HG02938 (cell line): Measurements from ENCODE around the gene OPHN1.
A peak's percentile ranks its signal among the peaks of the same experiment; 100 is the strongest.

ENCODE experiments used
- ATAC-seq: cut with Tn5 transposase; IDR thresholded peaks from one replicate; pipeline ENCODE4 v1.9.1; 2021; ENCODE audit warnings: mild to moderate bottlenecking, moderate library complexity; ENCODE audit not compliant: unreplicated experiment

OPHN1 gene

DNA sequence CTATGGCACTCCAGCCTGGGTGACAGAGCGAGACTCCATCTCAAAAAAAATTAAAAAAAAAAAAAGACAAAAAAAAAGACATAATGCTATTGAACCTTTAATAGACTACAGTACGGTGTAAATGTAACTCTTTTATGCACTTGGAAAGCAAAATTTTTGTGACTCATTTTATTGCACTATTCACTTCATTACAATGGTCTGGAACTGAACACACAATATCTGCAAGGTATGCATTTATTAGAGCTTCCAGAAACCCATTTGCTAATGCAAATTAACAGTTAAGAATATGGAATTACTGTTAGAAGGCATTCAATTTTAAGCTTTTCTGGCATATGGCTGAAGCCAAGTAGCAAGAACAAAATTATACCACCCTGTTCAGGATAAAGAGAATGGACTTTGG, 176.3 kb downstream of the OPHN1 start:
- no peak for ATAC-seq

- no peak for ATAC-seq
Observed at GRCh38 chrX:68254738-68255645, 178.3 kb downstream of the OPHN1 start.

- ATAC-seq: no peak
Observed at GRCh38 chrX:68252664-68253063, 180.6 kb downstream of the OPHN1 start.

- ATAC-seq: no peak
Observed at GRCh38 chrX:68249903-68250302, 183.4 kb downstream of the OPHN1 start.

DNA sequence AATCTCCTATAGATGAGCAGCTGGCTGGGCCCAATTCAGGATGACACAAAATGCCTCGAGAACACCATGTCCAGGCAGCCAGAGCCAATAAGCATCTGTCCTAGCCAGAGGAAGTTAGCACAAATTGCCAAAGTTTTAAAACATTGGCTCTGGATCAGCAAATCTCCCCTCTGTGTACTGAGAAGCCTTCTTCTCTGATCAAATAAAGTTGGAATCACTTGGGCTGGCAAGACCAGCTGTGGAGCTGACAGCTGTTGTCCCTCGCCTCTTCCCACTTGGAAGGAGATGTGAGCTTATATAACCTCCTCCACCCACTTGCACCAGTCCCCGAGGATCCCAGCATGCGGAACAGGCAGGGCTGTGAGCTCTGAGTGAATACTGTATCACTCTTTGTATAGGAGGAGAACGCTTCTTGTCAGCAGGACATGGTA, 183.9 kb downstream of the OPHN1 start:
- ATAC-seq: no peak

GRCh38 chrX:68238568-68238967, 194.7 kb downstream of the OPHN1 start:
- no peak for ATAC-seq

- ATAC-seq: no peak
Observed at GRCh38 chrX:68234171-68234910, 199.0 kb downstream of the OPHN1 start.

DNA sequence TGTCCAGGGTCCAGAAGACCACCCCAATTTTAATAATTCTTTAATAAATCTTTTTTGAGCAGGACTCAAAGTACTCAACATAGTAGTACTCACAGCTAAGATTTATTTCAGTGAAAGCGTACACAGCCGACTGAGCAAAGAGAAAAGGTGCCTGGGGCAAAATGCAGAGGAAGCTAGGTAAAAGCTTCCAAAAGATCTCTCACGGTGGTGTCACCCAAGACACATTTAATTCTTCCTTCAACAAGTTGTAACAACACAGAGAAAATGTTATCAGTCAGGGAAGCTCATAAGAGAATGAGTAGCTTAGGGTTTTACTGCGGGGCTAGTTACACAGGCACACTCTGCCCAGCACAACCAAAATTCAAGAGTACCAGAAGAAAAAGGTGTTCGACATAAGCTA, 201.1 kb downstream of the OPHN1 start:
- no peak for ATAC-seq

GRCh38 chrX:68209008-68209407, 224.3 kb downstream of the OPHN1 start:
- no peak for ATAC-seq

DNA sequence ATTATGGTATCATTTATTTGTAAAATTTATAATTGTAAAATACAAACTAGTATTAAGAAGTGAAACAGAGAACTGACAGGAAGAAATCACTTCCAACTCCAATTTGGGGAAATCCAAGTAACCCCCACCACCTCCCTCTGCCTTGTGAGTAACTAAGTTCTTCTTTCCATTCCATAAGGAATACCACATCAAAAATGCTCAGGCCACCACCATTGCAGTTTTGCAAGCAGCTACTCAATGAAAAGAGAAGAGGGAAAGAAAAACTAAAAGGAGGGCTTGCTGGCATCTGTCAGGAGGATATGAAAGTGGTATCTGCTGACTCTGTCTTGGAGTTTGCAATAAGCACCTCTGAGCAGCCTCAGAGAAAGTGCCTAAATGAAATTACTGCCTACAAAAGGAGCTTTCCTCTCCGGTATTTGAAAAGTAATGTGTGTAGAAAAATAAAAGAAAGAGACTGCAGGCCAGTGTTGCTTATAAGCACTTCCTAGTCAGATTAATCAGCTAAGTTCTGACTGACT, 228.7 kb downstream of the OPHN1 start:
- no peak for ATAC-seq

DNA sequence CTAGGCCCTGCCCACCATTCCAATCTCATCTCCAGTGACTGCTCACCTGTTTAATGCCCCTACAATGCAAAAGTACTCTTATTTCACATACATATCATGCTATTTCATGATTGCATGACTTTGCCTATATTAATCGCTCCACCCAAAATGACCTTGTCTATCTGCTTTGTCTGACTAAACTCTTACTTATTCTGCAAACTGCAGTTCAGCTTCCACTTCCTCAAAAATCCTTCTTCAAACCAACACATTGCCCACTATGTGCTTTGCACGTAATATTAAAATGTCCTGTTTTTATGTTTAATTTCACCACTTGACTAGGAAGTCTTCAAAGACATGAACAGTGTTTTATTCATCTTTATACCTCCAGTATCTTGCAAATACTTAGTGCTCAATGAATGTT, 229.6 kb downstream of the OPHN1 start:
- ATAC-seq: no peak

DNA sequence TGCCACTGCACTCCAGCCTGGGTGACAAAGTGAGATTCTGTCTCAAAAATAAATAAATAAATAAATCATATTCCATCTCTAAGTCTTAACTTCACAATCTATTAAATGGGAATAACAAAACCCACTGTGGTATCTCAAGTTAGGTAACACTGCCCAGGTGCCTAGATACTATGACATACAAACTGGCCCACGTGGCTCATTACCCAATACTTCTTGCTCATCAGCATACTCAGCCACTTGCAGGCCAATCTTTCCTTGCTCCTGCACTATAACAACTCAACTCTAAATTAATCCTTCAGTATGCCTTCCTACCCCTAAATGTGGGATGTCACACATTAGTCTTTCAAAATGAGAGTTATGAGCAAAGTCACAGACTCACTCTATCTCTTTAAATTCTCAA, 230.1 kb downstream of the OPHN1 start:
- no peak for ATAC-seq

DNA sequence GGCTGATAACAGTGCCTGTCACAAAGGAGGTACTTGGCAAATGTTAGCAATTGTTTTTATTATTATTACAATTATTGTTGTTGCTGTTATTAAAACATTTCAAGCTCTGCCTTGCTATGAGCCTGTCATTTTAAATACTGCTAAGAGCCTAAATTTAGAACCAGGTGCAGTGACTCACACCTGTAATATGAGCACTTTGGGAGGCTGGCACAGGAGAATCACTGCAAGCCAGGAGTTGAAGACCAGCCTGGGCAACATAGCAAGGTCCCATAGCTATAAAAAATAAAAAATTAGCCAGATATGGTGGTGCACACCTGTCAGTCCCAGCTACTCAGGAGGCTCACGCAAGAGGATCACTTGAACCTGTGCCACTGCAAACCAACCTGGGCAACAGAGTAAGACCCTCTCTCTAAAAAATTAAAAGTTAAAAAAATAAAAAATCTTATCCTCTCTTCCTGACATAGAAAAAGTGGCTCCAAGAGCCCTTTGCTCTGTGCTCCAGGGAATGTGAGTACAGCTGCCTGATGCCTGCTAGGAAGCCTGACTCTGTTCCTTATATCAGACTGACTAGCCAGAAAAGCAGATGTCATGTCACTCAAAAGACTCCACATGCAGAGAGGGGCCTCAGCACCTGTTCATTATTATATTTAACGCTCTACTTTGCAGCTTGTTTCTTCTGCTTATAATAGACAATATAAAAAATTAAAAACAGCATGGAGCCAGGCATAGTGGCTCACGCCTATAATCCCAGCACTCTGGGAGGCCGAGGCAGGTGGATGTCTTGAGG, 234.0 kb downstream of the OPHN1 start:
- no peak for ATAC-seq

DNA sequence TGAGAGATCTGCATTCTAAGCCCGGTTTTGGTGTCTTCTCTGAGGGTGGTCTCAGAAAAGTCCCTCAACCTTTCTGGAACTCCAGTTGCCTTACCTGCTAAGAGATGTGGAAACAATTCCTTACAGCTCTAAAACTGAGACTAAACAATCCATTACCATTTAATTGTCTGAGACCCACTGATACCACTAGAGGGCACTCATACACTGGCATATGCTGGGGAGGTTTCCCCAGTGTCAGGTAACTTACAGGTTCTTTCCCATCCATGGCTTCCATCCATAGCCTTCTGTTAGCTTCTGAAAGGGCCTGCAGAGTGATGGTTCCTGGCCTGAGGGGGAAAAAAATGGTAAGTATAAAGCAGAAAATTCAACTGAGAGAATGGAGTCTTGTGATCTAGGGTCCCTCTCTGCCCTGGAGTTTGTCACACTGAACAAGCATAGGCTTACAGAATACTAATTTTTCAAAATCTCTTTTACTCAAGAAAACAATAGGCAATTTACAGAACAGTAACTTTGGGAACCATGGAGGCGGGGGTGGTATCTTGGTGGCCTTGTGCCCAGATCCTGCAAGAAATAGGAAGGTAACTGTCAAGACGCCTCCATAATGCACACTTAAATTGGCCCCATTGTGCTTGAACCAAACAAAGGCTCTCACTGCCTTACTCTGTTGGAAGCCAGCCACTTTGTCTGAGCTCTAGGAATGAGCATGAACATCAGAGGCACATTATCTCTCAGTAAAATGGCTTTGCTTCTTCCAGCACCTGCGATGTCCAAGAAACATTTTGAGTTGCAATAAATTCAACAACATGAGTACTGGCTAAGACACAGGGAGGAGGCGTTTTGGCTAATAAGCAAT, 236.1 kb downstream of the OPHN1 start:
- ATAC-seq: peak; percentile 77

GRCh38 chrX:68195561-68195960, 237.7 kb downstream of the OPHN1 start:
- ATAC-seq: no peak

GRCh38 chrX:68193786-68194185, 239.5 kb downstream of the OPHN1 start:
- no peak for ATAC-seq

DNA sequence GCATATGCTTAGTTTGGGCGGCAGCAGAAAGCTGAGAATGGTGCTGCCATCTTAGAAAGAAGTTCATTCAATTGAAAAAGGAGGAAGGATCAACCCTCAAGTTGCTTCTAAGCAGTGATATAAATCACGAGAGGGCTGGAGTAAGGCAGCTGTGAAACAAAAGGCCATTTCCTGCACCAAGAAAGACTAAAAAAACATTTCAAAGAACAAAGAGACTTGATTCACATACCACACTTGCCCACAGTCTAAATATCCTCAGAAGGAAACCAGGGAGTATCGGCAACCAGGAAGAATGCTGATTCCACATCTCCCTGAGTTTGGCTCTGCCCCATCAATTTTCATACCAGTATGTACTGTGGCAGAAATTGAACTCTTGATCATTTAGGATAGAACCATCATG, 240.1 kb downstream of the OPHN1 start:
- ATAC-seq: no peak

DNA sequence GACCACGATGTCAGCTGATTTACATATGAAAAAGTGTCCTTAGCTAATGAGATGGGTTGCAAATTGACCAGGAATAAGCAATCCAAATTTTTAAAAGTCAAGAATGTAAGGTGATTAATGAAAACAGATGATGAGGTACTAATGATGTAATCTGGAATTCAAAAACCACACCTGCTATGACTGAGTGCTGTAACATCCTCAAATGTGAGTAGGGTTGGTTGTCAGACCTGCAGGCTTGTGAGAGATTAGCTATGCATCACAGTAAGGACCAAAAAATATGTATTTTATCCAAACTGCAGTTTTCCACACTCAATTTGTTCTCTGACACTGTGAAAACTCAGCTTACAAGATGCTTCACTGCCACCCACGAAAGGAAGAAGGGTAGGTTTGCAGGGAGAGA, 242.5 kb downstream of the OPHN1 start:
- no peak for ATAC-seq

- no peak for ATAC-seq
Observed at GRCh38 chrX:68186552-68187262, 246.6 kb downstream of the OPHN1 start.

DNA sequence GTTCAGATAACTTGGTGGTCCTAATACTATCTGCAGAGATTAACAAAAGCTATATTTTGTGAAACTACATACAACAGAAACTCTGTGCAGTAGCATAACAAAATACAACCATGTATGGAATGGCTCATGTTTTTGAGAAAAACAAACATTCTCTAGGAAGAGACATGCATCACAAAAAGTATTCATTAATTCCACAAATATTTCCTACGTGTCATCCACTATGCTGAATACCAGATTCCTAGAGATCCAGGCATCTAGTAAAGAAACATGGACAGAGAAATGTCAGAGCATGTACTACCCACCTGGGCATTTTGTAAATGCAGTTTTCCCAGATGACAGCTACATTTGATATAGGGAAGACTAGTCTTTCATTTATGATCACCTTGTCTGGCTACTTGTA, 248.1 kb downstream of the OPHN1 start:
- no peak for ATAC-seq
